ENCODE measurements around the gene LCMT1.
A peak's percentile ranks its signal among the peaks of the same experiment; 100 is the strongest.
"Not testable (repeated sequence)": the region's sequence is repeated elsewhere in the genome, so short reads cannot be mapped to it uniquely, and the experiment has no call there.

LCMT1 gene

GRCh38 chr16:25095636-25096035 lies 15.9 kb upstream of the LCMT1 start:
- no peak for DNase-seq (ENCODE audit: low read depth)

- DNase-seq (ENCODE audit: low read depth) = no peak
These were observed 14.1 kb upstream of the LCMT1 start for GRCh38 chr16:25097276-25097975.

GRCh38 chr16:25100511-25100910 lies 11.0 kb upstream of the LCMT1 start:
- DNase-seq (ENCODE audit: low read depth) = no peak

- peak; percentile 40 for DNase-seq (ENCODE audit: low read depth)
These were observed 4.7 kb upstream of the LCMT1 start for GRCh38 chr16:25106567-25107465.

GRCh38 chr16:25107466-25107792 lies 4.1 kb upstream of the LCMT1 start:
- DNase-seq (ENCODE audit: low read depth) = no peak

- DNase-seq (ENCODE audit: low read depth) = no peak
These were observed 3.5 kb upstream of the LCMT1 start for GRCh38 chr16:25108054-25108453.

- DNase-seq (ENCODE audit: low read depth) = no peak
These were observed 1.9 kb upstream of the LCMT1 start for GRCh38 chr16:25109643-25110042.

- DNase-seq (ENCODE audit: low read depth) = no peak
These were observed 1.1 kb upstream of the LCMT1 start for GRCh38 chr16:25110387-25110947.

GRCh38 chr16:25114121-25114520 lies 2.6 kb downstream of the LCMT1 start:
- DNase-seq (ENCODE audit: low read depth) = no peak

GRCh38 chr16:25118851-25119578 lies 7.5 kb downstream of the LCMT1 start:
- no peak for DNase-seq (ENCODE audit: low read depth)

- no peak for DNase-seq (ENCODE audit: low read depth)
These were observed 10.5 kb downstream of the LCMT1 start for GRCh38 chr16:25121824-25122600.

- DNase-seq (ENCODE audit: low read depth) = no peak
These were observed 13.0 kb downstream of the LCMT1 start for GRCh38 chr16:25124503-25124902.

GRCh38 chr16:25126086-25126666 lies 14.6 kb downstream of the LCMT1 start:
- DNase-seq (ENCODE audit: low read depth) = not testable (repeated sequence)

- no peak for DNase-seq (ENCODE audit: low read depth)
These were observed 15.3 kb downstream of the LCMT1 start for GRCh38 chr16:25126820-25127232.

GRCh38 chr16:25132751-25133150 lies 21.2 kb downstream of the LCMT1 start:
- not testable (repeated sequence) for DNase-seq (ENCODE audit: low read depth)

- DNase-seq (ENCODE audit: low read depth) = no peak
These were observed 22.7 kb downstream of the LCMT1 start for GRCh38 chr16:25134166-25134700.

GRCh38 chr16:25135254-25135878 lies 23.8 kb downstream of the LCMT1 start:
- no peak for DNase-seq (ENCODE audit: low read depth)

GRCh38 chr16:25138130-25138529 lies 26.6 kb downstream of the LCMT1 start:
- DNase-seq (ENCODE audit: low read depth) = no peak

- DNase-seq (ENCODE audit: low read depth) = no peak
These were observed 28.9 kb downstream of the LCMT1 start for GRCh38 chr16:25140459-25140858.

- no peak for DNase-seq (ENCODE audit: low read depth)
These were observed 30.1 kb downstream of the LCMT1 start for GRCh38 chr16:25141648-25142047.

All from stimulated activated CD8-positive, alpha-beta memory T cell treated with anti-CD3 and anti-CD28 coated beads, Interleukin-12 subunit alpha, Interleukin-12 subunit beta, amount 100 ng/mL, for 1 hour (primary cell).